SK-N-MC (cell line): ENCODE results near the gene GPR152.

Experiments
- FOXP2 ChIP-seq: optimal IDR thresholded peaks from 2 replicates; pipeline ENCODE3; 2011; ENCODE audit warnings: mild to moderate bottlenecking, moderate library complexity; ENCODE audit not compliant: insufficient read depth; ENCODE audit errors: extremely low read length, control extremely low read depth
- POLR2AphosphoS5 ChIP-seq: IDR thresholded peaks from 2 replicates; pipeline ENCODE4 v1.6.1; 2012; ENCODE audit warnings: mild to moderate bottlenecking, low read depth, low read length, borderline replicate concordance

GRCh38 chr11:67456068-67456705, 3.7 kb upstream of the GPR152 start:
- TF ChIP-seq POLR2AphosphoS5 = no peak
- no peak for TF ChIP-seq FOXP2
